ENCODE results near the gene NUMB.

NUMB gene

GRCh38 chr14:73286598-73286997 is 171.7 kb downstream of the NUMB start:
- TF ChIP-seq CTCF (IDR thresholded peaks at IDR 0.05; ENCODE audit: insufficient read depth, low read length, poor library complexity, severe bottlenecking) = no peak
- Histone ChIP-seq H3K4me3 (replicated peaks; ENCODE audit: low read depth, low read length) (no peak overlapping the region), H3K36me3 (ENCODE audit: control insufficient read depth, insufficient read depth, low read length) (peaks cover 11% of the 10 kb centered on the region), H3K27me3 (replicated peaks; ENCODE audit: control insufficient read depth, insufficient read depth, low read length) (no peaks in the 10 kb centered on the region)
- no peak for DNase-seq (ENCODE audit: extremely low read depth, insufficient read length)

- Histone ChIP-seq H3K27me3 (replicated peaks; ENCODE audit: control insufficient read depth, insufficient read depth, low read length) (no peaks in the 10 kb centered on the region), H3K36me3 (ENCODE audit: control insufficient read depth, insufficient read depth, low read length) (peaks cover 11% of the 10 kb centered on the region), H3K4me3 (replicated peaks; ENCODE audit: low read depth, low read length) (no peak overlapping the region)
- TF ChIP-seq CTCF (IDR thresholded peaks at IDR 0.05; ENCODE audit: insufficient read depth, low read length, poor library complexity, severe bottlenecking) = no peak
- DNase-seq (ENCODE audit: extremely low read depth, insufficient read length) = no peak
These were observed 172.4 kb downstream of the NUMB start for GRCh38 chr14:73285979-73286378.

GRCh38 chr14:73283608-73284379 is 174.6 kb downstream of the NUMB start:
- DNase-seq (ENCODE audit: extremely low read depth, insufficient read length) = no peak

GRCh38 chr14:73280903-73281302 is 177.4 kb downstream of the NUMB start:
- no peak for DNase-seq (ENCODE audit: extremely low read depth, insufficient read length)
- no peaks in the 10 kb centered on the region for H3K27me3 ChIP-seq (replicated peaks; ENCODE audit: control insufficient read depth, insufficient read depth, low read length)
- TF ChIP-seq CTCF (IDR thresholded peaks at IDR 0.05; ENCODE audit: insufficient read depth, low read length, poor library complexity, severe bottlenecking) = no peak
- H3K4me3 ChIP-seq (replicated peaks; ENCODE audit: low read depth, low read length) = no peak overlapping the region
- H3K36me3 ChIP-seq (ENCODE audit: control insufficient read depth, insufficient read depth, low read length) = peaks cover 17% of the 10 kb centered on the region

More at GRCh38 chr14:73283608-73284379, 174.6 kb downstream of the NUMB start:
- no peaks in the 10 kb centered on the region for H3K27me3 ChIP-seq (replicated peaks; ENCODE audit: control insufficient read depth, insufficient read depth, low read length)
- H3K4me3 ChIP-seq (replicated peaks; ENCODE audit: low read depth, low read length) = no peak overlapping the region
- TF ChIP-seq CTCF (IDR thresholded peaks at IDR 0.05; ENCODE audit: insufficient read depth, low read length, poor library complexity, severe bottlenecking) = no peak
- peaks cover 13% of the 10 kb centered on the region for H3K36me3 ChIP-seq (ENCODE audit: control insufficient read depth, insufficient read depth, low read length)

- peaks cover 13% of the 10 kb centered on the region for H3K36me3 ChIP-seq (ENCODE audit: control insufficient read depth, insufficient read depth, low read length)
- no peak for TF ChIP-seq CTCF (IDR thresholded peaks at IDR 0.05; ENCODE audit: insufficient read depth, low read length, poor library complexity, severe bottlenecking)
- no peaks in the 10 kb centered on the region for H3K27me3 ChIP-seq (replicated peaks; ENCODE audit: control insufficient read depth, insufficient read depth, low read length)
These were observed 181.0 kb downstream of the NUMB start for GRCh38 chr14:73277376-73277775.

More at GRCh38 chr14:73277376-73277775, 181.0 kb downstream of the NUMB start:
- DNase-seq (ENCODE audit: extremely low read depth, insufficient read length) = no peak
- no peak overlapping the region for H3K4me3 ChIP-seq (replicated peaks; ENCODE audit: low read depth, low read length)

All from GM06990 (cell line).